HTERT RPE-1 (cell line): Measurements from ENCODE around the gene CILP.
"Not testable (repeated sequence)": the region's sequence is repeated elsewhere in the genome, so short reads cannot be mapped to it uniquely, and the experiment has no call there.

Experiments used
- in situ Hi-C: fragments of 300-500 bp; cut with MboI; formaldehyde crosslinking; loops from 4 replicates; pipeline ENCODE4 v1.14.3; 2020; ENCODE audit warnings: low sequenced_read_pairs

The CILP gene

GRCh38 chr15:65210770-65211481 is at the start of gene CILP:
TSS of gene CILP (minus strand) at chr15:65211473. CDS start at chr15:65209755, 1,718 bp downstream.
- in situ Hi-C loops: no loop called here

- in situ Hi-C loops: no loop called here
These were observed 49.7 kb upstream of the CILP start for GRCh38 chr15:65260968-65261367.

- in situ Hi-C loops: no loop called here
These were observed 48.1 kb upstream of the CILP start for GRCh38 chr15:65259367-65259797.

- in situ Hi-C loops: no loop called here
These were observed 47.3 kb upstream of the CILP start for GRCh38 chr15:65258375-65259262.

- in situ Hi-C loops: no loop called here
These were observed 44.3 kb upstream of the CILP start for GRCh38 chr15:65255486-65256140.

- in situ Hi-C loops: no loop called here
These were observed 43.5 kb upstream of the CILP start for GRCh38 chr15:65254758-65255157.

- in situ Hi-C loops: no loop called here
These were observed 43.1 kb upstream of the CILP start for GRCh38 chr15:65254356-65254755.

- in situ Hi-C loops: no loop called here
These were observed 38.4 kb upstream of the CILP start for GRCh38 chr15:65249641-65250040.

- in situ Hi-C loops: no loop called here
These were observed 37.4 kb upstream of the CILP start for GRCh38 chr15:65248511-65249255.

- in situ Hi-C loops: no loop called here
These were observed 35.7 kb upstream of the CILP start for GRCh38 chr15:65246939-65247338.

GRCh38 chr15:65246026-65246714 is 34.9 kb upstream of the CILP start:
- in situ Hi-C loops: no loop called here

- in situ Hi-C loops: no loop called here
These were observed 34.0 kb upstream of the CILP start for GRCh38 chr15:65245096-65245856.

GRCh38 chr15:65244638-65245037 is 33.4 kb upstream of the CILP start:
- in situ Hi-C loops: no loop called here

- in situ Hi-C loops: not testable (repeated sequence)
These were observed 25.2 kb upstream of the CILP start for GRCh38 chr15:65236443-65236842.

GRCh38 chr15:65233696-65234095 is 22.4 kb upstream of the CILP start:
- in situ Hi-C loops: no loop called here

GRCh38 chr15:65232520-65232919 is 21.2 kb upstream of the CILP start:
- in situ Hi-C loops: no loop called here

GRCh38 chr15:65231306-65231705 is 20.0 kb upstream of the CILP start:
- in situ Hi-C loops: no loop called here

- in situ Hi-C loops: not testable (repeated sequence)
These were observed 15.6 kb upstream of the CILP start for GRCh38 chr15:65226901-65227300.

GRCh38 chr15:65226221-65226620 is 14.9 kb upstream of the CILP start:
- in situ Hi-C loops: no loop called here
